MCF 10A (cell line): ENCODE measurements around the gene CTSZ. TPM values are rescaled to one million over a fixed set of nuclear protein-coding genes. Genes with fewer than 3 reads are reported as not detected.

ENCODE experiments used
- BruUV-seq: library from RNA; stranded (reverse); fragments of 400-500 nt; replicated peaks from 2 replicates; lab custom pipeline; 2021; lab: Mats Ljungman, UMichigan
- CTCF ChIA-PET: fragments of 300-600 bp; sonication (Branson Sonifier 250); formaldehyde crosslinking; extraction: SDS; loops from one replicate; lab custom pipeline; 2021; ENCODE audit warnings: antibody characterized with exemption, inconsistent platforms; lab: Yijun Ruan, JAX
- POLR2A ChIA-PET: fragments of 300-600, 350-650 bp; sonication (Branson Sonifier 250); formaldehyde crosslinking; extraction: SDS; loops from one replicate; lab custom pipeline; 2020; ENCODE audit warnings: antibody characterized with exemption, inconsistent platforms; lab: Yijun Ruan, JAX
- DNase-seq: peaks from one replicate; pipeline ENCODE4 v3.0.0-alpha.2; 2018; ENCODE audit not compliant: unreplicated experiment
- H3K27ac Mint-ChIP-seq: one replicate; pipeline ENCODE4 v1.8.0; 2022; ENCODE audit warnings: mild to moderate bottlenecking, low read depth, mixed read lengths; ENCODE audit not compliant: unreplicated experiment
- H3K27me3 Mint-ChIP-seq: one replicate; pipeline ENCODE4 v1.8.0; 2022; ENCODE audit warnings: mixed read lengths; ENCODE audit not compliant: insufficient read depth, unreplicated experiment
- H3K36me3 Mint-ChIP-seq: one replicate; pipeline ENCODE4 v1.8.0; 2022; ENCODE audit warnings: mild to moderate bottlenecking, moderate library complexity, mixed read lengths; ENCODE audit not compliant: insufficient read depth, unreplicated experiment
- H3K4me1 Mint-ChIP-seq: one replicate; pipeline ENCODE4 v1.8.0; 2022; ENCODE audit warnings: mixed read lengths; ENCODE audit not compliant: insufficient read depth, unreplicated experiment
- H3K4me3 Mint-ChIP-seq: one replicate; pipeline ENCODE4 v1.8.0; 2022; ENCODE audit warnings: mild to moderate bottlenecking, moderate library complexity, mixed read lengths; ENCODE audit not compliant: unreplicated experiment
- H3K9me3 Mint-ChIP-seq: one replicate; pipeline ENCODE4 v1.8.0; 2022; ENCODE audit warnings: mixed read lengths; ENCODE audit not compliant: unreplicated experiment
- CTCF ChIP-seq: fragments of 200-600 bp; IDR thresholded peaks from one replicate; pipeline ENCODE4 v1.8.0; 2022; ENCODE audit warnings: antibody characterized with exemption, mild to moderate bottlenecking; ENCODE audit not compliant: unreplicated experiment
- intact Hi-C: fragments of 100-400 bp; cut with micrococcal nuclease; formaldehyde crosslinking; loops from 2 replicates; pipeline ENCODE4 v1.14.1; 2022
- total RNA-seq: library from RNA; stranded (reverse); gene quantifications from 2 replicates; pipeline ENCODE4 v1.2.3, GENCODE V29; 2022

Gene CTSZ
- total RNA-seq, 1 experiment from 2014 or later = 96.6 TPM

GRCh38 chr20:59037386-59037785, 30.3 kb upstream of the CTSZ start:
- Mint-ChIP-seq H3K9me3 (peaks cover 8% of the 10 kb centered on the region), H3K4me3 (no peak overlapping the region), H3K27ac (no peak overlapping the region), H3K36me3 (peaks cover 71% of the 10 kb centered on the region), H3K27me3 (no peaks in the 10 kb centered on the region), H3K4me1 (peaks cover 25% of the 10 kb centered on the region)
- DNase-seq = no peak
- BruUV-seq = no TSS peak
- ChIA-PET CTCF (no interaction called here), POLR2A (no interaction called here)
- TF ChIP-seq CTCF = no peak
- intact Hi-C loops = no loop called here

GRCh38 chr20:59035381-59035780, 28.3 kb upstream of the CTSZ start:
- no peak for DNase-seq
- Mint-ChIP-seq H3K27ac (no peak overlapping the region), H3K4me1 (peaks cover 23% of the 10 kb centered on the region), H3K36me3 (peaks cover 72% of the 10 kb centered on the region), H3K4me3 (no peak overlapping the region), H3K9me3 (no peaks in the 10 kb centered on the region), H3K27me3 (no peaks in the 10 kb centered on the region)
- no peak for TF ChIP-seq CTCF
- no TSS peak for BruUV-seq
- ChIA-PET POLR2A (no interaction called here), CTCF (no interaction called here)
- intact Hi-C loops = no loop called here

- H3K9me3 Mint-ChIP-seq = no peaks in the 10 kb centered on the region
- peaks cover 20% of the 10 kb centered on the region for H3K4me1 Mint-ChIP-seq
- peaks cover 84% of the 10 kb centered on the region for H3K36me3 Mint-ChIP-seq
- BruUV-seq = no TSS peak
- H3K27me3 Mint-ChIP-seq = no peaks in the 10 kb centered on the region
- ChIA-PET POLR2A (interaction anchor here (0.9 to 5.6 kb wide), 5 partner anchors 8 to 382 kb away, joined by 3 to 107 read pairs (median 25); partner anchors contain the start of genes PRELID3B and STX16), CTCF (interaction anchor here (0.6 to 1.0 kb wide), 5 partner anchors 164 to 538 kb away, joined by 3 to 5 read pairs (median 3); no protein-coding TSS in a partner anchor)
- no peak overlapping the region for H3K27ac Mint-ChIP-seq
- TF ChIP-seq CTCF = no peak
- intact Hi-C loops = no loop called here
- no peak overlapping the region for H3K4me3 Mint-ChIP-seq
- no peak for DNase-seq
These were observed 26.6 kb upstream of the CTSZ start for GRCh38 chr20:59033616-59034165.

- ChIA-PET CTCF (interaction anchor here (0.6 to 1.0 kb wide), 4 partner anchors 163 to 538 kb away, joined by 3 to 5 read pairs (median 4); no protein-coding TSS in a partner anchor), POLR2A (interaction anchor here (0.9 to 5.6 kb wide), 14 partner anchors 9 to 907 kb away, joined by 3 to 107 read pairs (median 10); partner anchors contain the start of genes FAM217B, NELFCD, PPP1R3D and PRELID3B)
- Mint-ChIP-seq H3K9me3 (no peaks in the 10 kb centered on the region), H3K27ac (peak overlapping the region; percentile 78), H3K36me3 (peaks cover 86% of the 10 kb centered on the region), H3K27me3 (no peaks in the 10 kb centered on the region), H3K4me1 (peaks cover 24% of the 10 kb centered on the region), H3K4me3 (peak overlapping the region; percentile 90)
- intact Hi-C loops = no loop called here
- BruUV-seq = no TSS peak
- TF ChIP-seq CTCF = no peak
- DNase-seq = no peak
These were observed 26.0 kb upstream of the CTSZ start for GRCh38 chr20:59033093-59033492.
